HG03280 (cell line): ENCODE results near the gene EPHA1.

Experiments
- ATAC-seq: cut with Tn5 transposase; IDR thresholded peaks from one replicate; pipeline ENCODE4 v1.9.1; 2021; ENCODE audit warnings: mild to moderate bottlenecking, moderate library complexity; ENCODE audit not compliant: unreplicated experiment

EPHA1 gene

GRCh38 chr7:143354376-143354775 is 54.3 kb downstream of the EPHA1 start:
- no peak for ATAC-seq

- no peak for ATAC-seq
These were observed 56.1 kb downstream of the EPHA1 start for GRCh38 chr7:143352531-143353002.

- no peak for ATAC-seq
These were observed 57.1 kb downstream of the EPHA1 start for GRCh38 chr7:143351574-143351973.

GRCh38 chr7:143351060-143351459 is 57.6 kb downstream of the EPHA1 start:
- ATAC-seq, result no peak

GRCh38 chr7:143347950-143348349 is 60.7 kb downstream of the EPHA1 start:
- ATAC-seq, result no peak

GRCh38 chr7:143346018-143346417 is 62.6 kb downstream of the EPHA1 start:
- no peak for ATAC-seq

GRCh38 chr7:143345428-143345900 is 63.2 kb downstream of the EPHA1 start:
- peak; percentile 78 for ATAC-seq

- no peak for ATAC-seq
These were observed 65.1 kb downstream of the EPHA1 start for GRCh38 chr7:143343596-143343995.

- ATAC-seq, result no peak
These were observed 66.8 kb downstream of the EPHA1 start for GRCh38 chr7:143341842-143342241.
